ENCODE results near the gene BATF3. TPM values are rescaled to one million over a fixed set of nuclear protein-coding genes. Genes with fewer than 3 reads are reported as not detected.
"Not testable (repeated sequence)": the region's sequence is repeated elsewhere in the genome, so short reads cannot be mapped to it uniquely, and the experiment has no call there.

BATF3 gene
- total RNA-seq, 2 donors from 2014 or later, result 3.4 TPM; not detected in 1

- H3K36me3 ChIP-seq (replicated peaks in 1 of 2; ENCODE audit: insufficient read depth in 1 of 2, low read depth in 2 of 2), result no peaks in the 10 kb centered on the region
- no peaks in the 10 kb centered on the region for H3K27me3 ChIP-seq
- intact Hi-C loops (cut with DNase I), result no loop called here
- ATAC-seq (no peak), DNase-seq (no peak)
- H3K27ac ChIP-seq, result no peak overlapping the region
- 31 to 33% methylated on average over 4 of the region's 4 CpGs for WGBS, 2 donors
- no peaks in the 10 kb centered on the region for H3K9me3 ChIP-seq
- no peaks in the 10 kb centered on the region for H3K4me1 ChIP-seq
- no peak for TF ChIP-seq CTCF (IDR thresholded peaks at IDR 0.05)
- TF ChIP-seq POLR2A (IDR thresholded peaks at IDR 0.05), result no peak
- H3K4me3 ChIP-seq, result no peak overlapping the region
These were observed 18.9 kb upstream of the BATF3 start for GRCh38 chr1:212718499-212718898.

- TF ChIP-seq CTCF (IDR thresholded peaks at IDR 0.05) (no peak), POLR2A (IDR thresholded peaks at IDR 0.05) (no peak)
- intact Hi-C loops (cut with DNase I), result no loop called here
- Histone ChIP-seq H3K4me3 (no peak overlapping the region), H3K36me3 (replicated peaks in 1 of 2; ENCODE audit: insufficient read depth in 1 of 2, low read depth in 2 of 2) (no peaks in the 10 kb centered on the region), H3K27ac (no peak overlapping the region), H3K9me3 (no peaks in the 10 kb centered on the region), H3K27me3 (no peaks in the 10 kb centered on the region), H3K4me1 (no peaks in the 10 kb centered on the region)
- DNase-seq, result no peak
- 38 to 58% methylated on average over 1 of the region's 1 CpG for WGBS, 2 donors
- no peak for ATAC-seq
These were observed 16.5 kb upstream of the BATF3 start for GRCh38 chr1:212716161-212716560.

- Histone ChIP-seq H3K27me3 (no peaks in the 10 kb centered on the region), H3K27ac (no peak overlapping the region), H3K36me3 (replicated peaks in 1 of 2; ENCODE audit: insufficient read depth in 1 of 2, low read depth in 2 of 2) (no peaks in the 10 kb centered on the region), H3K4me1 (no peaks in the 10 kb centered on the region), H3K4me3 (no peak overlapping the region), H3K9me3 (no peaks in the 10 kb centered on the region)
- no peak for TF ChIP-seq POLR2A (IDR thresholded peaks at IDR 0.05)
- ATAC-seq (no peak), DNase-seq (no peak)
- intact Hi-C loops (cut with DNase I), result no loop called here
- WGBS, 2 donors, result 68 to 78% methylated on average over 5 of the region's 5 CpGs
These were observed 14.0 kb upstream of the BATF3 start for GRCh38 chr1:212713465-212714136.

GRCh38 chr1:212712451-212713303 lies 13.0 kb upstream of the BATF3 start:
- H3K27me3 ChIP-seq, result no peaks in the 10 kb centered on the region
- H3K4me3 ChIP-seq, result no peak overlapping the region
- intact Hi-C loops (cut with DNase I), result no loop called here
- DNase-seq, result no peak
- TF ChIP-seq CTCF (IDR thresholded peaks at IDR 0.05), result no peak
- TF ChIP-seq POLR2A (IDR thresholded peaks at IDR 0.05), result no peak
- H3K27ac ChIP-seq, result no peak overlapping the region
- WGBS, 2 donors, result 75 to 77% methylated on average over 4 of the region's 4 CpGs
- H3K36me3 ChIP-seq (replicated peaks in 1 of 2; ENCODE audit: insufficient read depth in 1 of 2, low read depth in 2 of 2), result no peaks in the 10 kb centered on the region
- H3K9me3 ChIP-seq, result no peaks in the 10 kb centered on the region
- ATAC-seq, result no peak
- no peaks in the 10 kb centered on the region for H3K4me1 ChIP-seq

GRCh38 chr1:212711974-212712373 lies 12.3 kb upstream of the BATF3 start:
- H3K27ac ChIP-seq; H3K4me3 ChIP-seq; H3K4me1 ChIP-seq; H3K27me3 ChIP-seq; H3K36me3 ChIP-seq (replicated peaks in 1 of 2; ENCODE audit: insufficient read depth in 1 of 2, low read depth in 2 of 2); DNase-seq; ATAC-seq; intact Hi-C loops (cut with DNase I); H3K9me3 ChIP-seq: not testable (repeated sequence)
- WGBS, 2 donors, result 89 to 90% methylated on average over 8 of the region's 8 CpGs
